CD14-positive monocyte (primary cell): Measurements from ENCODE around the gene GALNT18. TPM values are rescaled to one million over a fixed set of nuclear protein-coding genes. Genes with fewer than 3 reads are reported as not detected.

Source experiments
- DNase-seq, 3 donors: peaks; one replicate each; pipeline ENCODE4 v3.0.0-alpha.2; 2011 to 2022
- H2AFZ ChIP-seq: 2 replicates; pipeline ENCODE4 v1.6.0; 2012; ENCODE audit warnings: mild to moderate bottlenecking, low read depth, low read length, inconsistent platforms; ENCODE audit not compliant: insufficient read depth, poor library complexity, severe bottlenecking
- H3K27ac ChIP-seq, 2 donors: 1 replicate in 1 of 2; 2 replicates in 1 of 2; pipeline ENCODE4 v1.5.1; 2012 to 2013; ENCODE audit warnings: low read length in 2 of 2, control low read depth in 1 of 2, inconsistent platforms in 1 of 2, low read depth in 1 of 2, mild to moderate bottlenecking in 1 of 2
- H3K27me3 ChIP-seq, 2 donors: one replicate each; pipeline versions ENCODE4 v1.6.0 to v1.6.1; 2011 to 2013; ENCODE audit warnings: low read length in 2 of 2; ENCODE audit not compliant: control insufficient read depth in 2 of 2, insufficient read depth in 2 of 2
- H3K36me3 ChIP-seq, 2 donors: replicated peaks in 1 of 2; 1 replicate in 1 of 2; 2 replicates in 1 of 2; pipeline versions ENCODE4 v1.5.1 to v1.6.1; 2012 to 2013; ENCODE audit warnings: low read length in 2 of 2, control low read depth in 1 of 2, inconsistent platforms in 1 of 2, mild to moderate bottlenecking in 1 of 2; ENCODE audit not compliant: insufficient read depth in 2 of 2, control insufficient read depth in 1 of 2
- H3K4me1 ChIP-seq, 2 donors: 1 replicate in 1 of 2; 2 replicates in 1 of 2; pipeline versions ENCODE4 v1.5.1 to v1.6.1; 2012 to 2013; ENCODE audit warnings: low read length in 2 of 2, control low read depth in 1 of 2, inconsistent platforms in 1 of 2, mild to moderate bottlenecking in 1 of 2, moderate library complexity in 1 of 2; ENCODE audit not compliant: insufficient read depth in 2 of 2, control insufficient read depth in 1 of 2
- H3K4me2 ChIP-seq: replicated peaks from 2 replicates; pipeline ENCODE3; 2012; ENCODE audit warnings: low read length, moderate library complexity, mild to moderate bottlenecking; ENCODE audit not compliant: poor library complexity, severe bottlenecking; ENCODE audit errors: extremely low read depth
- H3K4me3 ChIP-seq, 3 experiments: fragments of 200-600 bp in 1 of 3; sonication (generic) in 1 of 3; replicated peaks in 1 of 3; 1 replicate in 2 of 3; 2 replicates in 1 of 3; pipeline ENCODE4 v1.5.1; 2011 to 2013; ENCODE audit warnings: low read length in 3 of 3, mild to moderate bottlenecking in 3 of 3, control low read depth in 2 of 3, low read depth in 2 of 3, inconsistent platforms in 1 of 3, moderate library complexity in 1 of 3
- H3K79me2 ChIP-seq: 2 replicates; pipeline ENCODE4 v1.6.0; 2012; ENCODE audit warnings: mild to moderate bottlenecking, control low read depth, inconsistent platforms, low read length, moderate library complexity; ENCODE audit not compliant: insufficient read depth
- H3K9ac ChIP-seq: 2 replicates; pipeline ENCODE4 v1.6.0; 2017; ENCODE audit warnings: low read length, mild to moderate bottlenecking; ENCODE audit not compliant: insufficient read depth, poor library complexity, severe bottlenecking
- H3K9me3 ChIP-seq, 2 donors: replicated peaks in 1 of 2; 1 replicate in 1 of 2; 2 replicates in 1 of 2; pipeline versions ENCODE4 v1.5.1 to v1.6.1; 2012 to 2013; ENCODE audit warnings: low read length in 2 of 2, control low read depth in 1 of 2; ENCODE audit not compliant: control insufficient read depth in 1 of 2, insufficient read depth in 1 of 2
- H4K20me1 ChIP-seq: 2 replicates; pipeline ENCODE4 v1.6.0; 2012; ENCODE audit warnings: mild to moderate bottlenecking, low read length, control low read depth, moderate library complexity; ENCODE audit not compliant: insufficient read depth
- H3K27ac Mint-ChIP-seq, 7 donors: one replicate each; pipeline ENCODE4 v1.8.0; 2020; ENCODE audit warnings: mild to moderate bottlenecking in 7 of 7, mixed read lengths in 7 of 7, moderate library complexity in 6 of 7, inconsistent platforms in 2 of 7
- H3K27me3 Mint-ChIP-seq, 3 donors: one replicate each; pipeline ENCODE4 v1.8.0; 2021 to 2022; ENCODE audit warnings: low read depth in 3 of 3, mild to moderate bottlenecking in 3 of 3, mixed read lengths in 3 of 3, moderate library complexity in 3 of 3, inconsistent platforms in 1 of 3
- H3K36me3 Mint-ChIP-seq, 2 donors: one replicate each; pipeline ENCODE4 v1.8.0; 2020; ENCODE audit warnings: mixed read lengths in 2 of 2, inconsistent platforms in 1 of 2, mild to moderate bottlenecking in 1 of 2
- H3K4me1 Mint-ChIP-seq: one replicate; pipeline ENCODE4 v1.8.0; 2020; ENCODE audit warnings: mild to moderate bottlenecking, mixed read lengths
- H3K4me3 Mint-ChIP-seq, 2 donors: one replicate each; pipeline ENCODE4 v1.8.0; 2020; ENCODE audit warnings: mild to moderate bottlenecking in 2 of 2, mixed read lengths in 2 of 2, moderate library complexity in 1 of 2
- H3K9me3 Mint-ChIP-seq, 7 donors: one replicate each; pipeline ENCODE4 v1.8.0; 2020 to 2022; ENCODE audit warnings: mixed read lengths in 7 of 7, mild to moderate bottlenecking in 6 of 7, moderate library complexity in 6 of 7, inconsistent platforms in 2 of 7
- CTCF ChIP-seq: fragments of 200-600 bp; IDR thresholded peaks from one replicate; pipeline ENCODE4 v1.8.0; 2022; ENCODE audit warnings: antibody characterized with exemption, mild to moderate bottlenecking
- WGBS: methylation state at CpG from one replicate; pipeline ENCODE4 v1.1.5; 2013; ENCODE audit warnings: missing lambda C conversion rate; ENCODE audit not compliant: insufficient coverage; 5-methylcytosine and 5-hydroxymethylcytosine counted together
- intact Hi-C, 2 donors: fragments of 100-400 bp; cut with micrococcal nuclease; formaldehyde crosslinking; loops; one replicate each; pipeline versions ENCODE4 v1.15.0 to v1.15.1; 2023
- polyA plus RNA-seq, 3 donors: library from polyadenylated mRNA; depleted of rRNA in 1 of 3; unstranded in 2 of 3; stranded (reverse) in 1 of 3; fragments of 300-500 nt in 2 of 3; fragments of >200 nt in 1 of 3; fragmentation: Illumina TruSeq in 2 of 3; gene quantifications; 1 replicate in 2 of 3; 2 replicates in 1 of 3; pipeline ENCODE4 v1.2.3, GENCODE V29; 2012 to 2021

The GALNT18 gene
- polyA plus RNA-seq, 3 donors, result not detected

- H2AFZ ChIP-seq, result no peak overlapping the region
- DNase-seq, result no peak
- no peaks in the 10 kb centered on the region for H3K4me1 ChIP-seq
- H3K4me1 Mint-ChIP-seq, result no peaks in the 10 kb centered on the region
- H3K27me3 ChIP-seq, result no peaks in the 10 kb centered on the region
- no peak for TF ChIP-seq CTCF
- H3K27ac Mint-ChIP-seq, result peak overlapping the region in 1 of 7 donors; percentile 50
- WGBS, result no CpG with 5 or more reads among the region's 1 CpG
- H3K4me3 ChIP-seq, result no peak overlapping the region
- no peaks in the 10 kb centered on the region for H3K79me2 ChIP-seq
- no peaks in the 10 kb centered on the region for H3K36me3 ChIP-seq
- intact Hi-C loops, result no loop called here
- H3K9me3 Mint-ChIP-seq, result peaks cover 0 to 4% (median 0%) of the 10 kb centered on the region in 7 donors
- no peak overlapping the region for H3K27ac ChIP-seq
- H3K4me2 ChIP-seq, result no peak overlapping the region
- H3K9me3 ChIP-seq, result no peaks in the 10 kb centered on the region
- H3K36me3 Mint-ChIP-seq, result no peaks in the 10 kb centered on the region
- no peak overlapping the region for H3K4me3 Mint-ChIP-seq
- peaks cover 1 to 6% (median 5%) of the 10 kb centered on the region in 3 donors for H3K27me3 Mint-ChIP-seq
- no peaks in the 10 kb centered on the region for H4K20me1 ChIP-seq
- H3K9ac ChIP-seq, result no peak overlapping the region
Measured at GRCh38 chr11:11588891-11589290, 32.9 kb downstream of the GALNT18 start.

DNA sequence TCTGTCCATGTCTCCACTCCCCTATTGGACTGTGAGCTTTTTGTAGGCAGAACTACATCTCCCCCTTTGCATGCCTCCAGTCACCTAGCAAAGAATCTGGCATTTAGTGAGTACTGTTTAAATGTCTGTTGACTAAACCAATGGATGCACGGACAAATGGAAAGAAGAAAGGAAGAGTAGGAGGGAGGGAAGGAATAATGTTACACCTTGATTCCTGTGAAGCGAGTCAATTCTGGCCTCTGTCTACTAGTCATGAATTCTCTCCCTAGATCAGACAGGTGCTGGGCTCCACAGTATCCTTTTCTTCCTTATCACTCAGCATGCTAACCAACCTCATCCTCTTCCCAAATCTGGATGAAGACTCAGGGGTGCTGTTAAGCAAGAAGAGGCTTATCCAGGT lies 33.6 kb downstream of the GALNT18 start:
- Histone ChIP-seq H3K9ac (no peak overlapping the region), H3K4me2 (no peak overlapping the region), H3K36me3 (no peaks in the 10 kb centered on the region), H3K9me3 (no peaks in the 10 kb centered on the region), H3K4me3 (no peak overlapping the region), H3K27me3 (peaks cover 0 to 3% of the 10 kb centered on the region in 2 donors), H2AFZ (no peak overlapping the region), H3K27ac (no peak overlapping the region), H3K79me2 (no peaks in the 10 kb centered on the region), H4K20me1 (no peaks in the 10 kb centered on the region), H3K4me1 (no peaks in the 10 kb centered on the region)
- no CpG with 5 or more reads among the region's 2 CpGs for WGBS
- H3K9me3 Mint-ChIP-seq, result peaks cover 0 to 4% (median 0%) of the 10 kb centered on the region in 7 donors
- no peak overlapping the region for H3K27ac Mint-ChIP-seq
- H3K4me1 Mint-ChIP-seq, result no peaks in the 10 kb centered on the region
- H3K36me3 Mint-ChIP-seq, result no peaks in the 10 kb centered on the region
- H3K4me3 Mint-ChIP-seq, result no peak overlapping the region
- no peak for DNase-seq
- no peak for TF ChIP-seq CTCF
- peaks cover 1 to 5% (median 4%) of the 10 kb centered on the region in 3 donors for H3K27me3 Mint-ChIP-seq
- intact Hi-C loops, result no loop called here
